GM12891 (cell line): ENCODE measurements around the gene FA2H.

Source experiments
- POLR2AphosphoS5 ChIP-seq: IDR thresholded peaks from 2 replicates; pipeline ENCODE4 v1.6.1; 2011; ENCODE audit warnings: low read depth, low read length, control low read depth
- TAF1 ChIP-seq: IDR thresholded peaks from 2 replicates; pipeline ENCODE4 v1.6.1; 2011; ENCODE audit warnings: low read depth, low read length, control low read depth

DNA sequence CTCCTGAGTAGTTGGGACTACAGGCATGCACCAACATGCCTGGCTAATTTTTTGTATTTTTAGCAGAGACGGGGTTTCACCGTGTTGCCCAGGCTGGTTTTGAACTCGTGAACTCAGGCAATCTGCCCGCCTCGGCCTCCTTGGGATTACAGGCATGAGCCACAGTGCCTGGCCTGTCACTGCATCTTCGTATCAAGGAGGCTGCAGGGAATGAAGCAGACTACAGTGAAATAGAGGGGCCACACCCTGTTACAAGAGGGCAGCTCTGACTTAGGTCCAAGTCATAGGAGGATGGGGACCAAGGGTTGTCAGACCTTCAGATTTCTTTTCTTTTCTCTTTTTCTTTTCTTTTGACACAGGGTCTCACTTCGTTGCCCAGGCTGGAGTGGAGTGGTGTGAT is 28.7 kb downstream of the FA2H start:
- no peak for TF ChIP-seq POLR2AphosphoS5
- no peak for TF ChIP-seq TAF1
